Measurements from ENCODE around the gene BLTP1.

DNA sequence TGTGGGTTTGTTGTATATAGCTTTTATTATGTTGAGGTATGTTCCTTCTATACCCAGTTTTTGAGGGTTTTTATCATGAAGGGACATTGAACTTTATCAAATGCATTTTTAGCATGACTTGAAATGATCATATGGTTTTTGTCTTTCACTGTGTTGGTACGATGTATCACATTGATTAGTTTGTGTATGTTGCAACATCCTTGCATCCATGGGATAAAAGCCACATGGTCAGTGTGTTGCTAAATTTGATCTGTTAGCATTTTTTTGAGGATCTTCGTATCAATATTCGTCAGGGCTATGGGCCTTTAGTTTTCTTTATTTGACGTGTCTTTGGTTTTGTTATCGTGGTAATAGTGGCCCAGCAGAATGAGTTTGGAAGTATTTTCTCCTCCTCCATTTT, 11.3 kb upstream of the BLTP1 start:
- TF ChIP-seq, protein P1, sequence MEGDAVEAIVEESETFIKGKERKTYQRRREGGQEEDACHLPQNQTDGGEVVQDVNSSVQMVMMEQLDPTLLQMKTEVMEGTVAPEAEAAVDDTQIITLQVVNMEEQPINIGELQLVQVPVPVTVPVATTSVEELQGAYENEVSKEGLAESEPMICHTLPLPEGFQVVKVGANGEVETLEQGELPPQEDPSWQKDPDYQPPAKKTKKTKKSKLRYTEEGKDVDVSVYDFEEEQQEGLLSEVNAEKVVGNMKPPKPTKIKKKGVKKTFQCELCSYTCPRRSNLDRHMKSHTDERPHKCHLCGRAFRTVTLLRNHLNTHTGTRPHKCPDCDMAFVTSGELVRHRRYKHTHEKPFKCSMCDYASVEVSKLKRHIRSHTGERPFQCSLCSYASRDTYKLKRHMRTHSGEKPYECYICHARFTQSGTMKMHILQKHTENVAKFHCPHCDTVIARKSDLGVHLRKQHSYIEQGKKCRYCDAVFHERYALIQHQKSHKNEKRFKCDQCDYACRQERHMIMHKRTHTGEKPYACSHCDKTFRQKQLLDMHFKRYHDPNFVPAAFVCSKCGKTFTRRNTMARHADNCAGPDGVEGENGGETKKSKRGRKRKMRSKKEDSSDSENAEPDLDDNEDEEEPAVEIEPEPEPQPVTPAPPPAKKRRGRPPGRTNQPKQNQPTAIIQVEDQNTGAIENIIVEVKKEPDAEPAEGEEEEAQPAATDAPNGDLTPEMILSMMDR (IDR thresholded peaks at IDR 0.05) = no peak
- no peak for TF ChIP-seq MYC (IDR thresholded peaks at IDR 0.05; ENCODE audit: borderline replicate concordance, low read length)

Data from A549 (cell line).